ENCODE measurements around the gene TRIM31. TPM values are rescaled to one million over a fixed set of nuclear protein-coding genes. Genes with fewer than 3 reads are reported as not detected.

The TRIM31 gene
- total RNA-seq, 1 donor from 2014 or later, result not detected

DNA sequence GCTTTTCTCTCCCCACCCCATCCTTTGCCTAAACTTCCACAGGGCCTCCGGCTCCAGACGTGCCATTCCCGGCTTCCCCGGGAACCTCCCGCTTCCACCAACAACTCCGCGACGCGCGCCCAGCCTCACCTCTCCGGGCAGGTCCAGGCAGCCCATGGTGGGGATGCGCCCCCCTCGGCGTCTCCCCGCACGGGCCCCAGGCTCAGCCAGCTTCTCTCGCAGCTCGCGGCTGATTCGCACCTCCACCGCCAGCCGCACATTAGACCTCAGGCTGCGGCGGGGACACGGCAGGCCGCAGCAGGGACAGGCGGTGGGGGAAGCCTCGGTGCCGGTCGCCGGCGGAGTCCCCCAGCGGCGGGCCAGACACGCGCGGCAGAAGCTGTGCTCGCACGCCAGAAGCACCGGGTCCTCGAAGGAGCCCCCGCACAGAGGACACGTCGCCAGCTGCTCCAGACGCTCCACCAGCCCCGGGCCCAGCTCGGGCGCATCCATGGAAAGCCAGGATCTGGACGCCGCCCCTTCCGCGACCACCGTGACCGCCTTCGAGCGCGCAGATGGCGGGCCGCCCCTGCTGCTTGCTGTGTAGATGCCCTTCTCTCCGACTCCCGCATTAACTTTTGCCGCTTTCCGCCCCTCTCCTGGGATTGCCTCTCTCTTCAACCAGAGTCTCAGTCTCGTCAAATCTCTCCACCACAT is 37.6 kb downstream of the TRIM31 start, which contains the start of gene RNF39:
Gene RNF39 (minus strand): TSS at position 676 of the 696 bp plus-strand sequence. CDS start 184 bp downstream, at position 492.
- no peak for DNase-seq (ENCODE audit: extremely low spot score, unreplicated experiment)
- TF ChIP-seq, protein P1, sequence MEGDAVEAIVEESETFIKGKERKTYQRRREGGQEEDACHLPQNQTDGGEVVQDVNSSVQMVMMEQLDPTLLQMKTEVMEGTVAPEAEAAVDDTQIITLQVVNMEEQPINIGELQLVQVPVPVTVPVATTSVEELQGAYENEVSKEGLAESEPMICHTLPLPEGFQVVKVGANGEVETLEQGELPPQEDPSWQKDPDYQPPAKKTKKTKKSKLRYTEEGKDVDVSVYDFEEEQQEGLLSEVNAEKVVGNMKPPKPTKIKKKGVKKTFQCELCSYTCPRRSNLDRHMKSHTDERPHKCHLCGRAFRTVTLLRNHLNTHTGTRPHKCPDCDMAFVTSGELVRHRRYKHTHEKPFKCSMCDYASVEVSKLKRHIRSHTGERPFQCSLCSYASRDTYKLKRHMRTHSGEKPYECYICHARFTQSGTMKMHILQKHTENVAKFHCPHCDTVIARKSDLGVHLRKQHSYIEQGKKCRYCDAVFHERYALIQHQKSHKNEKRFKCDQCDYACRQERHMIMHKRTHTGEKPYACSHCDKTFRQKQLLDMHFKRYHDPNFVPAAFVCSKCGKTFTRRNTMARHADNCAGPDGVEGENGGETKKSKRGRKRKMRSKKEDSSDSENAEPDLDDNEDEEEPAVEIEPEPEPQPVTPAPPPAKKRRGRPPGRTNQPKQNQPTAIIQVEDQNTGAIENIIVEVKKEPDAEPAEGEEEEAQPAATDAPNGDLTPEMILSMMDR (IDR thresholded peaks at IDR 0.05), result no peak
- H3K4me3 Mint-ChIP-seq (ENCODE audit: unreplicated experiment), result peak within 1 kb of the TSS; percentile 66
- no peak within 1 kb of the TSS for H3K27ac Mint-ChIP-seq (ENCODE audit: unreplicated experiment)
- peaks cover 36% of the 10 kb centered on the region for H3K4me1 Mint-ChIP-seq (ENCODE audit: unreplicated experiment)
- no peaks in the 10 kb centered on the region for H3K9me3 Mint-ChIP-seq (ENCODE audit: unreplicated experiment)
- H3K27me3 Mint-ChIP-seq (ENCODE audit: unreplicated experiment), result peaks cover 90% of the 10 kb centered on the region
- H3K36me3 Mint-ChIP-seq (ENCODE audit: unreplicated experiment), result peaks cover 19% of the 10 kb centered on the region

DNA sequence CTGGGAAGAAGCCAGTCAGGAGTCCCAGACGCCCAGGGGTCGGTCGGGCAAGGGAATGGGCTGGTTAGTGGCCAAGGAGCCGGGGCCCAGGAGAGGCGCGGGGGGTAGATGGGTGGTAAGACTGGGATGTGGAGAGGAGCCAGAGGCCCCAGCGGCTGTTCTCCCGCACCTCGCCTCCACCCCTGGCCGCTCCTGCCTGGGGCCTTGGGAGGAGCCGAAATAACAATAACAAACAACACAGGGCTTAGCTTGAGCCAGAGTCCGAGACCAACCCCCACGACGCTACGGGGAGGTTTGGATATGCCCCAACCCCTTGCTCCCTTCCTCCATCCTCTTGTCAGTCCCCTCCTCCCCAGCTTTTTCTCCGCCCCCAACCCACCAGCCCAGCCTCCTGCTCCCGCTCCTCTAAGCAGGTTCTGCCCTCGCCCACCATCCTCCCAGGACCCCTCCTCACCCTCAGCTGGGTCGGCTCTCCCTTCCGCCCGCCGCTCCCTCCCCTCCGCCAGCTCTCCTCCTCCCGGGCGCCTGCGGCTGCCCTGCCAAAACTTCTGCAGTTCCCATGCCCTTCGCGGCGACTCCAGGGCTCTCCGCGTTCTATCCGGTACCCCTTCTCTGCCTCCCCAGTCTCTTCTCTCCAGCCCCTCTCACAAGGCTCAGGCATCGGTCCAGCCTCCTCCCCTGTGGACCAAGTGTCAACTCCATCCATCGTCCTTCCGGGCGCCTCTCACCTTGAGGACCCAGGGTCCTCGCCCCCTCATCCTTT is 38.4 kb downstream of the TRIM31 start:
- Mint-ChIP-seq H3K4me3 (ENCODE audit: unreplicated experiment) (peak overlapping the region; percentile 66), H3K4me1 (ENCODE audit: unreplicated experiment) (peaks cover 36% of the 10 kb centered on the region), H3K27ac (ENCODE audit: unreplicated experiment) (no peak overlapping the region), H3K9me3 (ENCODE audit: unreplicated experiment) (no peaks in the 10 kb centered on the region), H3K27me3 (ENCODE audit: unreplicated experiment) (peaks cover 89% of the 10 kb centered on the region), H3K36me3 (ENCODE audit: unreplicated experiment) (peaks cover 26% of the 10 kb centered on the region)
- TF ChIP-seq, protein P1 (IDR thresholded peaks at IDR 0.05), result no peak
- DNase-seq (ENCODE audit: extremely low spot score, unreplicated experiment), result no peak

DNA sequence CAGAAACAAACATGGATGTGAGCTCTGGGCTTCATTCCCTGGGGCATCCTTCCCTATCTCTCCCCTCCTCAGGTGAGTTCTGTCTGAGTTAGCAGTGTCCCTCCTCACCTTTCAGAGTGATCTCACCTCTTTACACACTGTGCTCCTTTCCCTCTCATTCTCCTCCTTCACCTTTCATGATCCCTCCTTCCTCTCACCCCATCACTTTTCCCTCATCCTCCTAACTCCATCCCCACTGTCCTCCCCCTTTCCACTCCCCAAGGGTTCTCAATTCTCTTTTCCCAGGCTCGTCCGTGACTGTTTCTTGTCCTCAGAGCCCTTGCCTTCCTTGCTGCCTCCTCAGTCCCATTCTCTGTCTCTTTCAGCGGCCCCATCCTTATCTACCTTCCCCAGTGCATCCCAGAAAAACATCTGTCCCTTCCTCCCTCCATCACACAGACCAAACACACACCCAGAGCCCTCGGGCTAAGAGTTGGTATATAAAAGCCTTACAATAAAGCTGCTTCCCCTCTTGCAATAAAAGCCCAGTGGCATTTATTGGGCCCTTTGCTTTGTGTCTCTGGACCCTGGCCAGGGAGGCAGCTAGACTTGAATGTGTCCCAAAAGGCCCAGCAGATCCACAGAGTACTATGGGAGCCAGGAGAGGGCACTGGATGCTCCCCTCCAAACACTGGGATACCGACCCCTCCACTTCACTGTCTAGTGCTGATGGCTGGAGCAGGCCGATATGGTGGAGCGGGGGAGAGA is 39.2 kb downstream of the TRIM31 start:
- Mint-ChIP-seq H3K4me3 (ENCODE audit: unreplicated experiment) (peak overlapping the region; percentile 66), H3K27ac (ENCODE audit: unreplicated experiment) (no peak overlapping the region), H3K27me3 (ENCODE audit: unreplicated experiment) (peaks cover 81% of the 10 kb centered on the region), H3K9me3 (ENCODE audit: unreplicated experiment) (no peaks in the 10 kb centered on the region), H3K4me1 (ENCODE audit: unreplicated experiment) (peaks cover 36% of the 10 kb centered on the region), H3K36me3 (ENCODE audit: unreplicated experiment) (peaks cover 30% of the 10 kb centered on the region)
- TF ChIP-seq, protein P1 (IDR thresholded peaks at IDR 0.05), result no peak
- DNase-seq (ENCODE audit: extremely low spot score, unreplicated experiment), result no peak

DNA sequence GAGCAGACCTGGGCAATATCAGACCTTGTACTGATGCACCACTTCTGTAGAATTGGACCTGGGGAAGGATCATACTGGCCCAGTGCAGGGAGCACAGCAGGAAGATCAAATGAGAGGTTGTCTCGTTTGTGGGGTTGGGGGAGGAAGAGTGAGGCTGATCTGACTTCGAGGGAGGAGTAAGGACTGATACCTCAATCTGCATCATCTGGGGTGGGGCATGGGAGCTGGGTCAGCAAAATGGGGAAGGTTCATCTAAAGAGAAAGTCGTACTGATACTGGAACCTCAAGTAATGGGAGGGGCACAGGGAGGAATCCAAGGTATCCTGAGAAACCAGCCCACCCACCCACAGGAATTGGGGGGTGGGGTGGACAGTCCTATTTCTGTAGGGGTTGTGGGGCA is 41.0 kb downstream of the TRIM31 start:
- no peaks in the 10 kb centered on the region for H3K9me3 Mint-ChIP-seq (ENCODE audit: unreplicated experiment)
- peaks cover 32% of the 10 kb centered on the region for H3K36me3 Mint-ChIP-seq (ENCODE audit: unreplicated experiment)
- H3K27me3 Mint-ChIP-seq (ENCODE audit: unreplicated experiment), result peaks cover 66% of the 10 kb centered on the region
- TF ChIP-seq, protein P1 (IDR thresholded peaks at IDR 0.05), result no peak
- no peak for DNase-seq (ENCODE audit: extremely low spot score, unreplicated experiment)
- no peak overlapping the region for H3K4me3 Mint-ChIP-seq (ENCODE audit: unreplicated experiment)
- H3K27ac Mint-ChIP-seq (ENCODE audit: unreplicated experiment), result no peak overlapping the region
- peaks cover 47% of the 10 kb centered on the region for H3K4me1 Mint-ChIP-seq (ENCODE audit: unreplicated experiment)

Data from osteocyte (in vitro differentiated cells).